ENCODE results near the gene KDF1. TPM values are rescaled to one million over a fixed set of nuclear protein-coding genes. Genes with fewer than 3 reads are reported as not detected.

The KDF1 gene
- total RNA-seq, 4 donors from 2014 or later, result 21.9 to 51.1 (median 41.5) TPM

DNA sequence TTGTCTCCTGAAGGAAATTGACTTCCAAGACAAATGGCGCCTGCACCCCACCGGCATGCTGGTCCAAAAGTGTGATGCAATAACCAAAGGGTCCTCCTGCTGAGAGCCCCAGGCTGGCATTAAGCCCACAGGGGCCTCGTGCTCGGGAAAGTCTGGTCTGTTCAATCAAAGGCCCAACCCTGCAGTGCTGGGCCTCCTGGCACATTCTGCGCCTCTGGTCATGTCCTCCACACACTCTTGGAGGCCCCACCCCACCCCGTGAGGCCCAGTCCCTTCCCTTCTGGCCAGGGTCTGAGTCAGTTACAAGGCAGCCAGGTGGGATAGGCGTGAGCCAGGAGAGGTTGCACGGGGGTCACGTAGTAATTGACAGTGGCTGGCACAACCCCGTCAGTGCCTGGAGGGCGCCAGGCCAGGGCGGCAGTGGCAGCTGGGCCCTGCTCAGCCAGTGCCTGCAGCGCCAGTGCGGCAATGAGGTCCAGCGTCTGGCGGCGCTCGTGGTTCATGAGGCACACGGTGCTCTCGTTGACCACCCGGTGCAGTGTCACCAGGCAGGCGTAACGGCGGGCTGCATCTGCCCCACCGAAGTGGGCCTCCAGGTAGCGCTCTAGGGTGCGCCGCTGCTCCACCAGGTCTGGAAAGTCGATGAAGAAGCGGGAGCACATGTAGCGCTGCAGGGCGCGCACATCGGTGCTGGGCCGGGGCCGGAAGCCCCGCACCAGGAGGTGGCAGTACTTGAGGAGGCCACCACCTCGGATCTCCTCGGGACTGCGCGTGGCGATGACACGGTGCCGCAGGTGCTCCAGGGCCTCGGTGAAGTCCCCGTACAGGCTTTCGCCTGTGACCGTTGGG, 45.6 kb upstream of the KDF1 start:
- no peak overlapping the region for H3K4me3 ChIP-seq
- H3K9me3 ChIP-seq, result no peaks in the 10 kb centered on the region
- TF ChIP-seq EP300 (IDR thresholded peaks at IDR 0.05) (no peak), CTCF (IDR thresholded peaks at IDR 0.05) (no peak), POLR2AphosphoS5 (IDR thresholded peaks at IDR 0.05) (no peak), POLR2A (IDR thresholded peaks at IDR 0.05) (no peak)
- H3K27ac ChIP-seq, result no peak overlapping the region
- no peak for DNase-seq (ENCODE audit: low spot score in 2 of 2)
- no peaks in the 10 kb centered on the region for H3K27me3 ChIP-seq
- WGBS, result 87% methylated on average over 28 of the region's 48 CpGs
- peaks cover 80% of the 10 kb centered on the region for H3K4me1 ChIP-seq
- H3K36me3 ChIP-seq, result peaks cover 16% of the 10 kb centered on the region

DNA sequence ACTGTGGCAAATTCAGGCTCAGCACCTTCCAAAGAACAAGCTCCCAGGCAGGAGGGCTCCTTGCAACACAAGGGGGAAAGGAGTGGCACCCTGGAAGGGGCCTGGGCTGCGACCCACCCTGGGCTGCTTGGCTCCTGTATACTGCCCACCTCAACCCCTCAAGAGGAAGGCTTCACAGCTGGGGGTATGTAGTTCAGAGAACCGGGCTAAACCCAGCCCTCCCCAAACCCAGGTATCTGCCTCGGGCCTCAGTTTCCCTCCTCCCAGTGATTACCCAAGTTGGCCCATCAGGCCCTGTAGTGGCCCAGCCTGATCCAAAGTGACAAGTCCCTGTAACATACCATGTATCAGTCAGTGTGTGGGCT, 44.9 kb upstream of the KDF1 start:
- Histone ChIP-seq H3K9me3 (no peaks in the 10 kb centered on the region), H3K36me3 (peaks cover 16% of the 10 kb centered on the region), H3K27ac (no peak overlapping the region), H3K4me1 (peaks cover 83% of the 10 kb centered on the region), H3K4me3 (no peak overlapping the region), H3K27me3 (no peaks in the 10 kb centered on the region)
- no peak for DNase-seq (ENCODE audit: low spot score in 2 of 2)
- WGBS, result 90% methylated on average over 2 of the region's 3 CpGs
- TF ChIP-seq POLR2AphosphoS5 (IDR thresholded peaks at IDR 0.05), result no peak
- TF ChIP-seq POLR2A (IDR thresholded peaks at IDR 0.05), result no peak
- no peak for TF ChIP-seq EP300 (IDR thresholded peaks at IDR 0.05)
- TF ChIP-seq CTCF (IDR thresholded peaks at IDR 0.05), result no peak

GRCh38 chr1:27004471-27005165, 44.4 kb upstream of the KDF1 start:
- no peaks in the 10 kb centered on the region for H3K9me3 ChIP-seq
- no peaks in the 10 kb centered on the region for H3K27me3 ChIP-seq
- TF ChIP-seq CTCF (IDR thresholded peaks at IDR 0.05) (no peak), POLR2A (IDR thresholded peaks at IDR 0.05) (no peak), EP300 (IDR thresholded peaks at IDR 0.05) (no peak), POLR2AphosphoS5 (IDR thresholded peaks at IDR 0.05) (no peak)
- no peak overlapping the region for H3K4me3 ChIP-seq
- peaks cover 16% of the 10 kb centered on the region for H3K36me3 ChIP-seq
- H3K4me1 ChIP-seq, result peaks cover 87% of the 10 kb centered on the region
- DNase-seq (ENCODE audit: low spot score in 2 of 2), result no peak
- peak overlapping the region; percentile 62 for H3K27ac ChIP-seq
- 71% methylated on average over 9 of the region's 10 CpGs for WGBS

GRCh38 chr1:27003745-27004470, 43.6 kb upstream of the KDF1 start:
- Histone ChIP-seq H3K4me3 (no peak overlapping the region), H3K36me3 (peaks cover 16% of the 10 kb centered on the region), H3K27me3 (no peaks in the 10 kb centered on the region), H3K27ac (peak overlapping the region; percentile 62), H3K4me1 (peaks cover 89% of the 10 kb centered on the region), H3K9me3 (no peaks in the 10 kb centered on the region)
- TF ChIP-seq POLR2AphosphoS5 (IDR thresholded peaks at IDR 0.05) (no peak), POLR2A (IDR thresholded peaks at IDR 0.05) (no peak), EP300 (IDR thresholded peaks at IDR 0.05) (no peak), CTCF (IDR thresholded peaks at IDR 0.05) (no peak)
- WGBS, result 81% methylated on average over 3 of the region's 7 CpGs
- DNase-seq (ENCODE audit: low spot score in 2 of 2), result no peak

Data from suprapubic skin (tissue), 4 donors.